Stimulated activated CD4-positive, alpha-beta T cell treated with anti-CD3 and anti-CD28 coated beads, Interleukin-12 subunit alpha, Interleukin-12 subunit beta, amount 100 ng/mL, for 48 hours (primary cell): Measurements from ENCODE around the gene CUEDC1.

Experiments used
- DNase-seq, 3 donors: peaks; one replicate each; pipeline ENCODE4 v3.0.0-alpha.2; 2020; ENCODE audit warnings: low read depth in 2 of 3, low spot score in 1 of 3

CUEDC1 gene

DNA sequence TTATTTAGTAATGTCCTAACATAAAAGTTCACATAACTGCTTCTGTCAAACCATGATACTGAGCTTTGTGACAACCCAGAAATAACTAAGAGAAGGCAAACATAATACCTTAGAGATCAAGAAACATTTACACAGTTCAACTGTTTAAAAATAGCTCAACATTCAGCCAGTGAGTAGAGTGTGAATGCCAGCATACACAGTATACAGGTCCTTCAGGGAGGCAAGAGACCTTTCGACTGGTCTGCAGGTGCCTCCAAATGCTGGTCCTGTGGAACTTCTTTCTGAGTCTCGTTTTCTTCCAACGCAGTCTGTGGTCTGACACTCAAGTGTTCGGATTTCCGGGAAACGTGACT is 115.7 kb downstream of the CUEDC1 start:
- no peak for DNase-seq

DNA sequence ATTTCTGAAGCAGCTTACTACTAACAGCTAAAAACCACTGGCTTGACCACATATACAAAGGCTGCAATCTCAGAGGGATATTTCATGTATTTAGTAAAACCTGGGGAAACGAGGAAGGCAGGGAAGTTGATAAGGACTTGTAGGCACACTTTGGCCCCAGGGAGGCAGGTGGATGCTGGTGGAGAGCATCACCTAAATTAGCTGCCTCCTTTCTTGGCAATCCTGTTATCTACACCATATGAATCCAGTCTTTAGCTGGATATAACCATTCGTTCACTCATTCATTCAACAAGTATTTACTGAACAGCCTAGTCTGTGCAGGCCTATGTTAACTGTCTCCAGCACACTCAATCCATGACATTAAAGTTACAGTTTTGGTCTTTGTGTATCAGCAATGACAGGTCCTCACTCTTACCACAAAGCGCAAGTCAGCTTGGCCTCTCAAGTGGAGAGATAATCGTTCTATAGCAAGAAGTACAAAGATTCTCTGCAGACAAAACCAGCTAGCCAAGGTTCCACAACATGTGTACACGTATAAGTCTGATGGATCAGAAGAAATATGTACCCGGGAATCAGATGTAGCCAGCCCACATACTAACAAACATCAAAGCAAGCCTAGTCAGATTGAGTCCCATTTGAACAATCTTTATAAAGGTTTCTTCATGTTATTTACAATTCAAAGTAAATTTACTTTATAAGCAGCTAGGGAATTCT is 116.2 kb downstream of the CUEDC1 start:
- DNase-seq: no peak

DNA sequence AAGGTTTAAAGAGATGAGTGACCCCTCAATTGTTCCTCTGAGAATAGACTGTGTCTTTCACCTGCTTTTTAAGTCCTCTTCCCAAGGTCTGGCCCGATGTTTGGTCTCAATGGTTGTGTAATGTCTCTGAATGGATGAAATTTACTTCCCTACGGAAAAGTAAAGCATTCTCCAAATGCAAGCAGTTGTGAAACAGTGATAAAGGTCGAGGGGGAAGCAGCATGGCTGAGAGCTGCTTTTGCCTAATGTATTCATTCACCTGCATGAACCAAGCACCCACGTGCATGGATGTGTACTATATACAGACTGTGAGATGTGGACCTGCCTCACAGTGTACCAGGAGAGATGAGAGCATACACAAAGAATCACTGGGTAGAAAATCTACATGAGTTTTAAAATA is 116.8 kb downstream of the CUEDC1 start:
- no peak for DNase-seq

DNA sequence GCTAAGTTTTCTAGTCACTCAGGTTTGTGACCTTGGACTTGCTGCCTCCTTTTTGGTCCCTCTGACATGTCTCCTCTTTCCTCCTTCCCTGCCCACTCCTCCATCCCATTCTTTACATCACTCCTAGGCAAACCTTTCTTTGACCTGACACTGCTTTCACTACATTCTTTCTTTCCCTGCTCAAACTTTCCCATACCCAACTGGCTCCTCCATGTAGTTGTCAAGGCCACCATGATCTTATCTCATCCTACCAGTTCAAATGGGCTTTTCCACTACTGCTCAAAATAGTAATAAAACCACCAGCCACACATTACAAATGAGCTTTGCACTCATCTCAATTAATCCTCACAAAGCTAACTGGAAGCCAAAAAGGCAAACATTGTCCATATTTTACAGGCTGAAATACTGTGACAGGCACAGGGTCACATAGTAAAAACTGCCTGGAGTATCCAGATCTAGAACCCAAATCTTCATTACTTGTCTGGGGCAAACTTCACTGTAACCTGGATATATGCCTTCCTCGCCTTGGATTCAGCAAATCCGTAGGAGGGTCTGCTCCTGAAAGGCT is 119.8 kb downstream of the CUEDC1 start:
- DNase-seq: no peak

GRCh38 chr17:57834146-57834741 is 121.0 kb downstream of the CUEDC1 start:
- no peak for DNase-seq

DNA sequence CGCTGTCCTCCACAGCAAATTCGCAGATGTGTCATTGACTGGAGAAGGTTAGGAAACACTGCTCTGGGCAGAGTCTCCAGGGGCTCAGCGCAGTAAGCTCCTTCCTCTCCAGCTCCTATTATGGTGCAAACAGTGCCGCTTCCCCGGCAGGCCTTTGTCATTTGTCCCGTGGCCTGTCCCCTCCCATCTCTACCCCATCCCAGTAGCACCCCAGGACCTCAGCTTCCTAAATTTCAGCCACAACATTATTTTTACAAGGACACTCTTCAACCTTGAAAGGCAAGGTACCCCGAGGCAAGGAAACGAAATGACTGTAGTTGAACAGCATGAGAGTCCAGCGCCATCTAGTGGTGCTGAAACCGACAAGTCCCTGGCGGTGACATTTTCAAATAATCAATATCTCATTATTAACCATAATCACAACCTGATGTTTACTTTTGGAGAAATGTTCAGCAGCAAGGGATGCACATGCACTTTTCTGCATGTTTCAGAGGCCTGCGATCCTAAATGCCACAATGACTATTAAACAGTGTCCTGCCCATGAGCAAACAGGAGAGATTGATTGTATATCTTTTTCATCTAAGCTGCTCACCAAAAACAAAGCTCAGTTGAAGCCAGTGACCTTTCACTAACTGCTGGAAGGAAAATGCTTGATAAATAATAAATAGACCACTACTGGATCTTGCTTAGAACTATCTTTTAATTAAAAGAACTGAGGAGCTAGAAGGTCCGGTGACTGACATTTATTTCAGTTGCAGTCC is 121.9 kb downstream of the CUEDC1 start:
- peak in 2 of 3 donors; percentile 51 to 70 for DNase-seq

GRCh38 chr17:57832314-57833178 is 122.7 kb downstream of the CUEDC1 start:
- no peak for DNase-seq

GRCh38 chr17:57830880-57831279 is 124.3 kb downstream of the CUEDC1 start:
- DNase-seq: no peak

DNA sequence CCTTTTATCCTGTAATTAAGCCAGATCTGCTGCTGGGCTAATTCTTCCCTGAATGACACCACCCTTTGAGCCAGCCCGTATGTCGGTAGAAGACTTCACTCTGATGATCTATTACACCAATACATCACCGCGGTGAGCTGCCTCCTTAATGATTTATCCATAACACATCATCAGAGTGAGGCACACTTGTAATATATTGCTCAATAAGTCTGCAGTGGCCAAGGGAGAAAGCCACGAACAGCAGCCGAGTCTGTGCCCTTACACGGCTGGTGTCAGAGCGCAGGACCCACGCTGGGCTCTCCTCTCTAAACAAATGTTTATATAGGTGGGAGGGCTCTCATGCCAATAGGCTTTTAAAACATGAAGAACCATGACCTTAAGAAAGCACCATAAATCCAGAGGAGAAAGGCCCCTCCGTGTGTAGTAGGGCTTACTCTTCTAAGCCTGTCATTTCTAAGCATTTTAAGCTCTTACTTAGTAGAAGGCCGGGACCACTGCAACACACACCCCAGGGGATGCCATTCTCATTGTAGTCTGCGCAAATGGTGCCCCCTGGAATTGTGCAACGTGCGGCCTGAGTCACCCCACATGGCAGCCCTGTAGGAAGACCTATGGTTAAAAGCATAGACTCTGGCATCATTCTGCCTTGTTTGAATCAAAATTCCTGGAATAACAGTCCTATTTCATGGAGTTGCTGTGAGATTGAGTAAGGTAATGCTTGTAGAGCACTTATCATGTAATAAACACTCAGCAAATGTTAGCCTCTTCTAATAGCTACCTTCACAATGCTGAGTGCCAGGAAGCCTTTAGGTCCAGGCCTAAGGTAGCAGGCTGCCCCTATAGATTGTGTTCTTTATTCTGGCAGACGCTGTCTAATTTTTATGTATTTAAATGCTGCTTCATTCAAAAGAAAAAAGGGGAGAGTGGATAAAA is 131.5 kb downstream of the CUEDC1 start:
- no peak for DNase-seq

GRCh38 chr17:57819867-57820266 is 135.3 kb downstream of the CUEDC1 start:
- no peak for DNase-seq

GRCh38 chr17:57819285-57819684 is 135.9 kb downstream of the CUEDC1 start:
- no peak for DNase-seq

- DNase-seq: no peak
Measured at GRCh38 chr17:57818066-57818465, 137.1 kb downstream of the CUEDC1 start.

- no peak for DNase-seq
Measured at GRCh38 chr17:57817299-57817698, 137.9 kb downstream of the CUEDC1 start.

- DNase-seq: no peak
Measured at GRCh38 chr17:57814421-57814820, 140.8 kb downstream of the CUEDC1 start.

GRCh38 chr17:57811638-57812280 is 143.5 kb downstream of the CUEDC1 start:
- DNase-seq: no peak
